H1 (cell line): ENCODE data around the gene GNB1. TPM values are rescaled to one million over a fixed set of nuclear protein-coding genes. Genes with fewer than 3 reads are reported as not detected.

ENCODE experiments used
- CTCF ChIA-PET: fragments of 300-600 bp; sonication (Branson Sonifier 250); formaldehyde crosslinking; loops from one replicate; lab custom pipeline; 2021; ENCODE audit not compliant: partially characterized antibody; lab: Charles Lee
- POLR2A ChIA-PET: fragments of 300-600 bp; sonication (Branson Sonifier 250); formaldehyde crosslinking; loops from one replicate; lab custom pipeline; 2021; ENCODE audit warnings: inconsistent platforms; ENCODE audit not compliant: partially characterized antibody; lab: Charles Lee
- DNase-seq, 2 experiments: peaks; one replicate each; pipeline versions ENCODE4 v3.0.0 to v3.0.0-alpha.2; 2010 to 2022; ENCODE audit warnings: low spot score in 2 of 2, low read depth in 1 of 2, mixed read lengths in 1 of 2
- FAIRE-seq: peaks from 2 replicates; lab custom pipeline; 2011; peaks lifted over from hg19 to GRCh38; lab: Jason Lieb, UNC
- H2AFZ ChIP-seq: 2 replicates; pipeline ENCODE4 v1.8.1; 2012; ENCODE audit warnings: low read length, inconsistent platforms
- H2AK5ac ChIP-seq: 2 replicates; pipeline ENCODE4 v1.6.1; 2013; ENCODE audit warnings: low read depth, low read length
- H2BK120ac ChIP-seq: replicated peaks from 2 replicates; pipeline ENCODE3; 2013; ENCODE audit warnings: low read depth, low read length, inconsistent platforms
- H2BK12ac ChIP-seq: 2 replicates; pipeline ENCODE4 v1.6.1; 2013; ENCODE audit warnings: low read depth, low read length
- H2BK15ac ChIP-seq: 2 replicates; pipeline ENCODE4 v1.6.1; 2013; ENCODE audit warnings: low read length
- H2BK20ac ChIP-seq: 2 replicates; pipeline ENCODE4 v1.6.1; 2013; ENCODE audit warnings: low read length
- H2BK5ac ChIP-seq: 2 replicates; pipeline ENCODE4 v1.6.1; 2013; ENCODE audit warnings: low read depth, low read length
- H3K14ac ChIP-seq: 2 replicates; pipeline ENCODE4 v1.6.1; 2013; ENCODE audit warnings: inconsistent platforms; ENCODE audit not compliant: insufficient read length
- H3K18ac ChIP-seq: 2 replicates; pipeline ENCODE4 v1.6.1; 2013; ENCODE audit warnings: low read length; ENCODE audit errors: extremely low read depth
- H3K23ac ChIP-seq: 2 replicates; pipeline ENCODE4 v1.6.1; 2013; ENCODE audit warnings: inconsistent platforms; ENCODE audit not compliant: insufficient read length
- H3K23me2 ChIP-seq: 2 replicates; pipeline ENCODE4 v1.6.1; 2013; ENCODE audit warnings: low read depth, low read length
- H3K27ac ChIP-seq: 2 replicates; pipeline ENCODE4 v1.6.1; 2011; ENCODE audit warnings: low read depth, low read length, inconsistent platforms
- H3K27me3 ChIP-seq, 4 experiments: replicated peaks in 1 of 4; 1 replicate in 1 of 4; 2 replicates in 3 of 4; pipeline versions ENCODE4 v1.6.1 to v1.8.1; 2011 to 2013; ENCODE audit warnings: low read length in 3 of 4, mild to moderate bottlenecking in 3 of 4, inconsistent platforms in 2 of 4, mixed read lengths in 2 of 4, moderate library complexity in 1 of 4; ENCODE audit not compliant: control insufficient read depth in 3 of 4, insufficient read depth in 3 of 4; ENCODE audit errors: extremely low read depth in 1 of 4
- H3K36me3 ChIP-seq, 4 experiments: 2 replicates each; pipeline versions ENCODE4 v1.6.1 to v1.8.1; 2011 to 2013; ENCODE audit warnings: mild to moderate bottlenecking in 4 of 4, low read length in 3 of 4, moderate library complexity in 2 of 4, control low read depth in 1 of 4, inconsistent platforms in 1 of 4; ENCODE audit not compliant: insufficient read depth in 4 of 4, control insufficient read depth in 2 of 4
- H3K4ac ChIP-seq: replicated peaks from 2 replicates; pipeline ENCODE3; 2013; ENCODE audit warnings: low read length, low read depth, mixed read lengths, inconsistent platforms; ENCODE audit not compliant: insufficient read length
- H3K4me1 ChIP-seq, 4 experiments: replicated peaks in 1 of 4; 1 replicate in 1 of 4; 2 replicates in 3 of 4; pipeline versions ENCODE4 v1.6.1 to v1.8.1; 2011 to 2013; ENCODE audit warnings: low read length in 3 of 4, inconsistent platforms in 2 of 4, mixed read lengths in 1 of 4; ENCODE audit not compliant: insufficient read depth in 4 of 4, control insufficient read depth in 3 of 4
- H3K4me2 ChIP-seq, 2 experiments: 2 replicates each; pipeline versions ENCODE4 v1.6.1 to v1.8.1; 2011 to 2013; ENCODE audit warnings: low read depth in 2 of 2, low read length in 2 of 2, control low read depth in 1 of 2, inconsistent platforms in 1 of 2, mild to moderate bottlenecking in 1 of 2; ENCODE audit not compliant: insufficient read depth in 1 of 2
- H3K4me3 ChIP-seq, 4 experiments: fragments of 200-600, 300-600 bp in 1 of 4; sonication (generic), shearing (Covaris generic), sonication (Bioruptor Twin) in 1 of 4; 2 replicates each; pipeline versions ENCODE4 v1.5.1 to v1.8.1; 2011 to 2016; ENCODE audit warnings: low read length in 4 of 4, low read depth in 3 of 4, control low read depth in 2 of 4, inconsistent platforms in 2 of 4, mild to moderate bottlenecking in 2 of 4, mixed read lengths in 1 of 4, moderate library complexity in 1 of 4; ENCODE audit not compliant: insufficient read depth in 2 of 4; ENCODE audit errors: extremely low read depth in 1 of 4
- H3K56ac ChIP-seq: replicated peaks from 2 replicates; pipeline ENCODE3; 2013; ENCODE audit warnings: low read depth, mild to moderate bottlenecking, mixed read lengths, low read length, inconsistent platforms; ENCODE audit not compliant: insufficient read length
- H3K79me1 ChIP-seq: 2 replicates; pipeline ENCODE4 v1.6.1; 2013; ENCODE audit warnings: low read depth, low read length, control low read depth
- H3K79me2 ChIP-seq, 2 experiments: 2 replicates each; pipeline versions ENCODE4 v1.6.1 to v1.8.1; 2012 to 2013; ENCODE audit warnings: low read length in 2 of 2, mild to moderate bottlenecking in 2 of 2, inconsistent platforms in 1 of 2; ENCODE audit not compliant: insufficient read depth in 2 of 2, control insufficient read depth in 1 of 2
- H3K9ac ChIP-seq, 4 experiments: replicated peaks in 1 of 4; 1 replicate in 1 of 4; 2 replicates in 3 of 4; pipeline versions ENCODE4 v1.6.1 to v1.8.1; 2011 to 2013; ENCODE audit warnings: low read depth in 3 of 4, low read length in 3 of 4, control low read depth in 2 of 4, mild to moderate bottlenecking in 2 of 4, moderate library complexity in 2 of 4, inconsistent platforms in 1 of 4; ENCODE audit errors: extremely low read depth in 1 of 4
- H3K9me3 ChIP-seq, 2 experiments: 2 replicates each; pipeline versions ENCODE4 v1.6.1 to v1.8.1; 2012 to 2013; ENCODE audit warnings: mild to moderate bottlenecking in 2 of 2, moderate library complexity in 2 of 2, control low read depth in 1 of 2, inconsistent platforms in 1 of 2, low read depth in 1 of 2, low read length in 1 of 2, mixed read lengths in 1 of 2; ENCODE audit not compliant: insufficient read depth in 2 of 2
- H4K20me1 ChIP-seq, 2 experiments: replicated peaks in 1 of 2; 2 replicates each; pipeline versions ENCODE3 to v1.8.1; 2011 to 2013; ENCODE audit warnings: inconsistent platforms in 2 of 2, low read length in 2 of 2, mild to moderate bottlenecking in 1 of 2; ENCODE audit not compliant: insufficient read depth in 2 of 2, control insufficient read depth in 1 of 2
- H4K5ac ChIP-seq: 2 replicates; pipeline ENCODE4 v1.6.1; 2013; ENCODE audit warnings: low read length, low read depth, mixed read lengths, inconsistent platforms; ENCODE audit not compliant: insufficient read length
- H4K8ac ChIP-seq: 2 replicates; pipeline ENCODE4 v1.8.0; 2013; ENCODE audit warnings: mild to moderate bottlenecking, moderate library complexity, low read length, inconsistent platforms; ENCODE audit not compliant: insufficient read depth; ENCODE audit errors: extremely low read depth
- H4K91ac ChIP-seq: replicated peaks from 2 replicates; pipeline ENCODE3; 2013; ENCODE audit warnings: low read length, mixed read lengths, inconsistent platforms; ENCODE audit not compliant: insufficient read length
- KDM5A ChIP-seq: fragments of 200-600 bp; IDR thresholded peaks from 2 replicates; pipeline ENCODE4 v1.7.1; 2012; ENCODE audit warnings: mild to moderate bottlenecking, low read length, inconsistent platforms, mixed read lengths
- NANOG ChIP-seq: IDR thresholded peaks from 2 replicates; pipeline ENCODE4 v1.6.1; 2011; ENCODE audit warnings: low read length, low read depth, mild to moderate bottlenecking, inconsistent platforms; ENCODE audit not compliant: insufficient read depth, poor library complexity, severe bottlenecking
- NRF1 ChIP-seq: IDR thresholded peaks from 2 replicates; pipeline ENCODE4 v1.6.1; 2011; ENCODE audit warnings: mild to moderate bottlenecking, low read depth, low read length, improper control_type of control experiment
- POLR2A ChIP-seq, 2 experiments: IDR thresholded peaks; 1 replicate in 1 of 2; 2 replicates in 1 of 2; pipeline ENCODE4 v1.6.1; 2011; ENCODE audit warnings: low read depth in 2 of 2, low read length in 2 of 2, mild to moderate bottlenecking in 2 of 2; ENCODE audit errors: control extremely low read depth in 1 of 2
- SAP30 ChIP-seq: fragments of 300-600 bp; sonication (generic); IDR thresholded peaks from 2 replicates; pipeline ENCODE4 v1.7.1; 2012; ENCODE audit warnings: low read length, moderate library complexity, mild to moderate bottlenecking, inconsistent platforms; ENCODE audit not compliant: insufficient read depth, insufficient replicate concordance
- TBP ChIP-seq: IDR thresholded peaks from 2 replicates; pipeline ENCODE4 v1.6.1; 2011; ENCODE audit warnings: low read depth, low read length, improper control_type of control experiment
- WGBS, 2 experiments: shearing (Covaris generic) in 1 of 2; methylation state at CpG; one replicate each; pipeline versions ENCODE4 v1.1.6 to v1.1.7; 2013 to 2015; ENCODE audit warnings: low lambda C conversion rate in 2 of 2, mixed read lengths in 2 of 2, inconsistent platforms in 1 of 2, low coverage in 1 of 2, missing lambda C conversion rate in 1 of 2; ENCODE audit not compliant: insufficient replicate concordance in 2 of 2, insufficient coverage in 1 of 2, insufficient read length in 1 of 2; ENCODE audit errors: extremely low coverage in 1 of 2, missing lambda C conversion rate in 1 of 2; 5-methylcytosine and 5-hydroxymethylcytosine counted together
- polyA plus RNA-seq, 7 experiments: library from polyadenylated mRNA; depleted of rRNA in 3 of 7; stranded (reverse) in 5 of 7; unstranded in 2 of 7; fragments of >200 nt in 5 of 7; fragments of 200-250 nt in 2 of 7; gene quantifications; 1 replicate in 5 of 7; 2 replicates in 1 of 7; 4 replicates in 1 of 7; pipeline versions ENCODE4 v1.2.1 to v1.2.3, GENCODE V29; 2011 to 2013; ENCODE audit warnings: missing spikeins in 2 of 7, mixed read lengths in 2 of 7
- total RNA-seq: library from RNA; stranded (reverse); fragmentation: NEBNext Ultra II Directional; extraction: Animal tissue kit (Norgen Biotek cat#: 25700); gene quantifications from 2 replicates; pipeline ENCODE4 v1.2.1, GENCODE V29; 2021
- TF ChIP-seq, protein P1 (sequence below): IDR thresholded peaks from 2 replicates; pipeline ENCODE4 v1.6.1; 2011; ENCODE audit warnings: low read length, improper control_type of control experiment
- TF ChIP-seq, protein P2 (sequence below): IDR thresholded peaks from 2 replicates; pipeline ENCODE4 v1.6.1; 2012; ENCODE audit warnings: inconsistent platforms

GNB1 gene
- total and polyA plus RNA-seq, 2 of the 8 experiments (the other 6 are each of a cell fraction or from before 2014, with no cell fraction given) = 343 to 382 TPM

DNA sequence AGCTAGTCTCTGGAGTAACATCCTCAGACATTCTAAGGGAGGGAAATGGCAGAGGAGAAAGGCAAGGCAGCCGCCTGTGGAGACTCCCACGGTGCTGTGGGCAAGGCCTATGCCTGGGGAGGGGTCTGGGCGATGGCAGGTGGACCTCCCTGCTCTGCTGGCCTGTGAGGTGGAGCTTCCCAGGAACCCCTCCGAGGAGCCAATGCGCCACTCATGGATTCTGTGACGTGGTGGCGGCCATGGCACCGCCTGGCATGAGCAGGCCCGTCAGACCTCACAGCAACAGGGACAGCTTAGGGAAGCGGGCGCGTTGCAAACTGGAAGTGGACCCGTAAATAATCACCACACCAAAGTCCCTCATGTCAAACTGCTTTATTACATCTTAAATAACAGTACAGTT lies 106.0 kb downstream of the GNB1 start:
- no peaks in the 10 kb centered on the region; the same call in 1 of the 2 replicates for H3K23me2 ChIP-seq
- 95% methylated on average over 13 of the region's 13 CpGs; no CpG with 5 or more reads in 1 of the 2 experiments for WGBS, 2 experiments
- no peak overlapping the region for H2AK5ac ChIP-seq
- no peak overlapping the region for H2BK5ac ChIP-seq
- no peaks in the 10 kb centered on the region for H3K79me2 ChIP-seq
- H2BK120ac ChIP-seq = no peak overlapping the region
- no peaks in the 10 kb centered on the region for H3K27me3 ChIP-seq
- H3K18ac ChIP-seq = no peak overlapping the region
- H4K91ac ChIP-seq = no peak overlapping the region
- H4K8ac ChIP-seq = no peak overlapping the region
- peaks cover 31 to 48% (median 35%) of the 10 kb centered on the region in 4 experiments for H3K36me3 ChIP-seq
- H3K4me1 ChIP-seq = peaks cover 0 to 34% (median 24%) of the 10 kb centered on the region in 4 experiments; a peak in 6 of 7 replicates
- no peak overlapping the region for H3K56ac ChIP-seq
- FAIRE-seq (no peak), DNase-seq (no peak)
- H3K23ac ChIP-seq = no peak overlapping the region
- peaks cover 9 to 10% of the 10 kb centered on the region in 2 experiments for H4K20me1 ChIP-seq
- no peak overlapping the region for H3K4ac ChIP-seq
- no peak overlapping the region for H3K4me3 ChIP-seq
- H2BK15ac ChIP-seq = no peak overlapping the region
- ChIA-PET CTCF (interaction anchor here (0.6 to 1.8 kb wide), 4 partner anchors 16 to 123 kb away, joined by 3 to 7 read pairs (median 4); no protein-coding TSS in a partner anchor), POLR2A (interaction anchor here (1.4 kb wide), 1 partner anchor 100 kb away, joined by 3 read pairs; no protein-coding TSS in a partner anchor)
- no peak overlapping the region for H3K9ac ChIP-seq
- H2AFZ ChIP-seq = no peak overlapping the region
- H2BK20ac ChIP-seq = no peak overlapping the region
- no peak overlapping the region for H2BK12ac ChIP-seq
- no peak overlapping the region for H3K4me2 ChIP-seq
- no peak overlapping the region for H3K14ac ChIP-seq
- H3K9me3 ChIP-seq = no peaks in the 10 kb centered on the region
- H3K79me1 ChIP-seq = peaks cover 11% of the 10 kb centered on the region
- no peak overlapping the region for H3K27ac ChIP-seq
- H4K5ac ChIP-seq = no peak overlapping the region
- no peak for TF ChIP-seq KDM5A
- no peak for TF ChIP-seq NRF1
- TF ChIP-seq NANOG = no peak
- TF ChIP-seq TBP = no peak
- TF ChIP-seq SAP30 = no peak
- TF ChIP-seq, protein P1, sequence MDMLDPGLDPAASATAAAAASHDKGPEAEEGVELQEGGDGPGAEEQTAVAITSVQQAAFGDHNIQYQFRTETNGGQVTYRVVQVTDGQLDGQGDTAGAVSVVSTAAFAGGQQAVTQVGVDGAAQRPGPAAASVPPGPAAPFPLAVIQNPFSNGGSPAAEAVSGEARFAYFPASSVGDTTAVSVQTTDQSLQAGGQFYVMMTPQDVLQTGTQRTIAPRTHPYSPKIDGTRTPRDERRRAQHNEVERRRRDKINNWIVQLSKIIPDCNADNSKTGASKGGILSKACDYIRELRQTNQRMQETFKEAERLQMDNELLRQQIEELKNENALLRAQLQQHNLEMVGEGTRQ = no peak
- TF ChIP-seq, protein P2, sequence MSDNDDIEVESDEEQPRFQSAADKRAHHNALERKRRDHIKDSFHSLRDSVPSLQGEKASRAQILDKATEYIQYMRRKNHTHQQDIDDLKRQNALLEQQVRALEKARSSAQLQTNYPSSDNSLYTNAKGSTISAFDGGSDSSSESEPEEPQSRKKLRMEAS = no peak
- no peak for TF ChIP-seq POLR2A (IDR thresholded peaks at IDR 0.05; ENCODE audit: control extremely low read depth in 1 of 2, low read depth in 2 of 2, low read length in 2 of 2)
